Measurements from ENCODE around the gene STAG3.

GRCh38 chr7:100157334-100158228, 20.1 kb upstream of the STAG3 start:
- TF ChIP-seq POLR2AphosphoS5 (IDR thresholded peaks at IDR 0.05; ENCODE audit: low read depth) (no peak), CTCF (conservative IDR thresholded peaks at IDR 0.05; ENCODE audit: low read depth in 2 of 2) (no peak; a peak in 1 of 4 replicates), CREB1 (CRISPR knock-in tag; IDR thresholded peaks at IDR 0.05; ENCODE audit: low read depth) (no peak), EZH2phosphoT487 (IDR thresholded peaks at IDR 0.05; ENCODE audit: unreplicated experiment) (no peak), STAT1 (IDR thresholded peaks at IDR 0.05; ENCODE audit: unreplicated experiment) (no peak), JUNB (IDR thresholded peaks at IDR 0.05; ENCODE audit: unreplicated experiment) (no peak), ZNF331 (CRISPR knock-in tag; IDR thresholded peaks at IDR 0.05; ENCODE audit: low read depth) (no peak), ZNF114 (CRISPR knock-in tag; IDR thresholded peaks at IDR 0.05) (no peak), EZH2 (IDR thresholded peaks at IDR 0.05; ENCODE audit: low read depth, unreplicated experiment) (no peak), REST (IDR thresholded peaks at IDR 0.05; ENCODE audit: unreplicated experiment) (no peak), ETS1 (IDR thresholded peaks at IDR 0.05) (no peak)

Data from GM23338 (cell line).